ENCODE measurements around the gene SULT2B1.

The SULT2B1 gene

DNA sequence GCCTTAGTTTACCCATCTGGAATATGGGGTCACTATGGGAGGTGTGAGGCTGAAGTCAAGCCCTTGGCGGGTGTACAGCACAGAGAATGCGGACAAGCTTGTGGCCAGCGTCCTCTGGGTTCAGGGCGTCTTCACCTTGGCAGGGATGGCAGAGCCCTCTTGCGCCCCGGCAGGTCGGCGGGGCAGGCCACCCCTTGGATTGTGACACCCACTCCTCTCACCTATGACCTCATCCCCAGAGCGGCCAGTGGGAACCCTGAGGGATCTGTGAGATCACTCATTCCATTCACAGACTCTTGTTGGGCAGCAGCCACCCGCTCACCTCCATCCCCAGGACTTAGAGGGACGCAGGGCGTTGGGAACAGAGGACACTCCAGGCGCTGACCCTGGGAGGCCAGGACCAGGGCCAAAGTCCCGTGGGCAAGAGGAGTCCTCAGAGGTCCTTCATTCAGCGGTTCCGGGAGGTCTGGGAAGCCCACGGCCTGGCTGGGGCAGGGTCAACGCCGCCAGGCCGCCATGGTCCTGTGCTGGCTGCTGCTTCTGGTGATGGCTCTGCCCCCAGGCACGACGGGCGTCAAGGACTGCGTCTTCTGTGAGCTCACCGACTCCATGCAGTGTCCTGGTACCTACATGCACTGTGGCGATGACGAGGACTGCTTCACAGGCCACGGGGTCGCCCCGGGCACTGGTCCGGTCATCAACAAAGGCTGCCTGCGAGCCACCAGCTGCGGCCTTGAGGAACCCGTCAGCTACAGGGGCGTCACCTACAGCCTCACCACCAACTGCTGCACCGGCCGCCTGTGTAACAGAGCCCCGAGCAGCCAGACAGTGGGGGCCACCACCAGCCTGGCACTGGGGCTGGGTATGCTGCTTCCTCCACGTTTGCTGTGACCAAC, 54.7 kb downstream of the SULT2B1 start, which contains the start of gene SPACA4:
TSS of gene SPACA4 (plus strand) at position 280 of the 896 bp plus-strand sequence. CDS start at position 517, 237 bp downstream.
- in situ Hi-C loops (cut with MboI; ENCODE audit: low pct_unique_long_range_greater_than_20kb, low sequenced_read_pairs, unreplicated experiment): no loop called here
- no peak for DNase-seq (ENCODE audit: low spot score)
- TF ChIP-seq, protein P1, sequence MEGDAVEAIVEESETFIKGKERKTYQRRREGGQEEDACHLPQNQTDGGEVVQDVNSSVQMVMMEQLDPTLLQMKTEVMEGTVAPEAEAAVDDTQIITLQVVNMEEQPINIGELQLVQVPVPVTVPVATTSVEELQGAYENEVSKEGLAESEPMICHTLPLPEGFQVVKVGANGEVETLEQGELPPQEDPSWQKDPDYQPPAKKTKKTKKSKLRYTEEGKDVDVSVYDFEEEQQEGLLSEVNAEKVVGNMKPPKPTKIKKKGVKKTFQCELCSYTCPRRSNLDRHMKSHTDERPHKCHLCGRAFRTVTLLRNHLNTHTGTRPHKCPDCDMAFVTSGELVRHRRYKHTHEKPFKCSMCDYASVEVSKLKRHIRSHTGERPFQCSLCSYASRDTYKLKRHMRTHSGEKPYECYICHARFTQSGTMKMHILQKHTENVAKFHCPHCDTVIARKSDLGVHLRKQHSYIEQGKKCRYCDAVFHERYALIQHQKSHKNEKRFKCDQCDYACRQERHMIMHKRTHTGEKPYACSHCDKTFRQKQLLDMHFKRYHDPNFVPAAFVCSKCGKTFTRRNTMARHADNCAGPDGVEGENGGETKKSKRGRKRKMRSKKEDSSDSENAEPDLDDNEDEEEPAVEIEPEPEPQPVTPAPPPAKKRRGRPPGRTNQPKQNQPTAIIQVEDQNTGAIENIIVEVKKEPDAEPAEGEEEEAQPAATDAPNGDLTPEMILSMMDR (IDR thresholded peaks at IDR 0.05; ENCODE audit: extremely low read depth, insufficient read depth, missing control alignments): no peak

DNA sequence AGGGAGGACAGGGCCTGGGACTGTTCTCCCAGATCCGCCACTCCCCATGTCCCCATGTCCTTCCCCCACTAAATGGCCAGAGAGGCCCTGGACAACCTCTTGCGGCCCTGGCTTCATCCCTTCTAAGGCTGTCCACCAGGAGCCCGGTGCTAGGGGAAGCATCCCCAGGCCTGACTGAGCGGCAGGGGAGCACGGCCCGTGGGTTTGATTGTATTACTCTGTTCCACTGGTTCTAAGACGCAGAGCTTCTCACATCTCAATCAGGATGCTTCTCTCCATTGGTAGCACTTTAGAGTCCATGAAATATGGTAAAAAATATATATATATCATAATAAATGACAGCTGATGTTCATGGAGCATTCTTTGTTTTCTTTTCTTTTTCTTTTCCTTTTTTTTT, 55.4 kb downstream of the SULT2B1 start:
- no peak for DNase-seq (ENCODE audit: low spot score)
- TF ChIP-seq, protein P1 (IDR thresholded peaks at IDR 0.05; ENCODE audit: extremely low read depth, insufficient read depth, missing control alignments): no peak
- in situ Hi-C loops (cut with MboI; ENCODE audit: low pct_unique_long_range_greater_than_20kb, low sequenced_read_pairs, unreplicated experiment): no loop called here

DNA sequence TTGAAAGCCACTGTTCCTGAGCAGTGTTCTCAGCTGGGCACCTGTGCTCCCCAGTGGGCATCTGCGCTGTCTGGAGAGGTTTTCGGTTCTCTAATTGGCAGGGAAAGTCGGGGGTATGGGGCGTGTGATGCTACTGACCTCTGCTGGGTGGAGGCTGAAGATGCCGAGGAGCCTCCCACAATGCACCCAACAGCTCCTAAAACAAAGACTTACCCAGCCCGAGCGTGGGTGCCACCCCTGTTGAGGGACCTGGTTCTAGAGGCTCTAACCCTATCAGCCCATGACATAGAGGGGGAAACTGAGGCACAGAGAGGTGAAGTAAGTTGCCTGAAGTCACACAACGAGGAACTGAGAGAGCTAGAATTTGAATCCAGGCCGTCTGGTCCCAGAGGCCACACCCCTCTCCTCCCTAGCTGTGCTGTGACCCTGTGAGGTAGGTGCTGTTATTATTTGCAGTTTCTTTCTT, 56.9 kb downstream of the SULT2B1 start:
- TF ChIP-seq, protein P1 (IDR thresholded peaks at IDR 0.05; ENCODE audit: extremely low read depth, insufficient read depth, missing control alignments): peak; percentile 76
- DNase-seq (ENCODE audit: low spot score): peak; percentile 84
- in situ Hi-C loops (cut with MboI; ENCODE audit: low pct_unique_long_range_greater_than_20kb, low sequenced_read_pairs, unreplicated experiment): no loop called here

DNA sequence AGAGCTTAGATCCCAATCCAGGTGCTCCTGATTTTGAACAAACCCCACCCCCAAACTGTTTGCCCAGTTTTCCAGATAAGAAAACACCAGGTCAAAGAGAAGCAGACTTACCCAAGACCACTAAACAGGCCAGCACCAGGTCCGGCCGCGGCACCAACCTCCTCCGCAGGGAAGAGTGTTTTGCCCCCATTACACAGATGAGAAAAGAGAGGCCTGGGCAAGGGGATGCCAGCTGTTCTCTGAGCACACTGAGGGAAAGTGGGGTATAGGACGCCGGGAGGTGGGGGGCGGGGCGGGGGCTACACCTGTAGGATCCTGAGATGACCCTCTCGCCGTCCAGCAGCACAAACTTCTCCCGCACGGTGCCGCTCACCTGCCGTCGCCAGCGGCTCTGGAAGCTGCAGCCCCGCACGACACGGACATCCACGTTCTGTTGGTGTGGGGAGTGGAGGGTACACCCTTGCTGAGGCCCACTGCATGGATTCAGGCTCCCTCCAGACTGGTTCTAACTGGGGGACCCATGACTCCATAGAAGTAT, 57.7 kb downstream of the SULT2B1 start:
- TF ChIP-seq, protein P1 (IDR thresholded peaks at IDR 0.05; ENCODE audit: extremely low read depth, insufficient read depth, missing control alignments): no peak
- in situ Hi-C loops (cut with MboI; ENCODE audit: low pct_unique_long_range_greater_than_20kb, low sequenced_read_pairs, unreplicated experiment): no loop called here
- DNase-seq (ENCODE audit: low spot score): no peak

DNA sequence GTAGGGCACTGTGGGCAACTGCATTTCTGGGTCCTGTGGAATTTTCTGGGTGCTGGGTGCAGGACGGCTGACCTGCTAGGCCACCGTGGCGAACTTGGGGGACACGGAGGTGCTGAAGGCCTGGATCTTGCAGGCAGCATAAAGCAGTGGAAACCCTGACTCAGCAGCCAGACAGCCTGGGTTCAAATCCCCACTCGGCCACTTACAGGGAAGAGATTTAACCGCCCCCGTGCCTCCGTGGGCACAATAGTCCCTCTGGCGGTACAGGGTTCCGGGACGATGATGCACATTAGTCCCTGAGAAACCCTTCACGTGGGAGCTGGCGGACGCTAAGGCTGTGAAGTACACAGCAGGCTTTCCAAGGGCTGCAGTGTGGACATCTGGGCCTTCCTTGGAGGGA, 59.9 kb downstream of the SULT2B1 start:
- TF ChIP-seq, protein P1 (IDR thresholded peaks at IDR 0.05; ENCODE audit: extremely low read depth, insufficient read depth, missing control alignments): no peak
- DNase-seq (ENCODE audit: low spot score): no peak
- in situ Hi-C loops (cut with MboI; ENCODE audit: low pct_unique_long_range_greater_than_20kb, low sequenced_read_pairs, unreplicated experiment): no loop called here

DNA sequence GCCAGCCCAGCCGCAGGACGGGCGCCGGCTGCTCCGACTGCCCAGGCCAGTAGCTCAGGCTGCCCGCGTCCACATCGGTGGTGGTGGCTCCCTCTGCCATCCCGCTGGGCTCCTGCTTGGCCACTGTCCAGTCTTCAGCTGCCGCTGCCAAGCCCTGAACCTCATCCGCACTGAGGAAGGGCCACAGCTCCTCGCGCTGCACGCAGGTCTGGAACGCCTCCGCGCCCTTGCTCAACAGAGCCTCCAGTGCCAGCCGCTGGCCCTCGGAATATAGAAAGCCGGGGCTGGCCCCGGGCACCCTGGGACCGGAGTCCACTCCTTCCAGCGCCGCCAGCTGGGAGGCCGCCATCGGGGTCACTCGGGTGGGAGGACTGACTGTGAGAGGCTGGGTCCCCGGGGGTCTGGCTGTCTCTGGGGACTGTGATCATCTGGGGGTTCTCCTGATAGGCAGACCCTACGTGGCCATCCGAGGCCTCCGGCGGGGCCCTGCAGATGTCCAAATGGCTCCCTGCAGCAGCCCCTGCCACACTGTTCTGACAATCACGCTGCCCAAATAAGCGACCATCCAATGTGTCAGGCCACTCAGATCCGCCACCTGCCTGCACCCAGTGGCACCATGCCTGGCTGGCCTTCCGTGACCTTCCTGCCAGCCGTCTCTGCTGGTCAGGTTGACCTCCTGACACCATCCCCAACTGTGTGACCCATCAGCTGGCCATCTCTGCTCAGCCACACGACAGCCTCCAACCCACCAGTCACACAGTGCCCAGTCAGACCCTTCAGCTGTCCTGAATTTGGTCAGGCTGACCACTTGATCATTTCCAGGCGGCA, 61.3 kb downstream of the SULT2B1 start:
- TF ChIP-seq, protein P1 (IDR thresholded peaks at IDR 0.05; ENCODE audit: extremely low read depth, insufficient read depth, missing control alignments): no peak
- in situ Hi-C loops (cut with MboI; ENCODE audit: low pct_unique_long_range_greater_than_20kb, low sequenced_read_pairs, unreplicated experiment): no loop called here
- DNase-seq (ENCODE audit: low spot score): no peak

Measured in GM13977 (cell line).